GM12864 (cell line): ENCODE measurements around the gene DAB1.

ENCODE experiments used
- DNase-seq: peaks from one replicate; pipeline ENCODE4 v3.0.0-alpha.2; 2011; ENCODE audit warnings: low read depth
- H3K4me3 ChIP-seq: 2 replicates; pipeline ENCODE4 v1.5.1; 2011; ENCODE audit warnings: mild to moderate bottlenecking, low read depth, low read length, control low read depth
- TF ChIP-seq, protein P1 (sequence below): IDR thresholded peaks from 2 replicates; pipeline ENCODE4 v1.5.1; 2011; ENCODE audit warnings: low read depth, mild to moderate bottlenecking, moderate library complexity, low read length, control low read depth, inconsistent platforms; ENCODE audit errors: missing control alignments

Gene DAB1

DNA sequence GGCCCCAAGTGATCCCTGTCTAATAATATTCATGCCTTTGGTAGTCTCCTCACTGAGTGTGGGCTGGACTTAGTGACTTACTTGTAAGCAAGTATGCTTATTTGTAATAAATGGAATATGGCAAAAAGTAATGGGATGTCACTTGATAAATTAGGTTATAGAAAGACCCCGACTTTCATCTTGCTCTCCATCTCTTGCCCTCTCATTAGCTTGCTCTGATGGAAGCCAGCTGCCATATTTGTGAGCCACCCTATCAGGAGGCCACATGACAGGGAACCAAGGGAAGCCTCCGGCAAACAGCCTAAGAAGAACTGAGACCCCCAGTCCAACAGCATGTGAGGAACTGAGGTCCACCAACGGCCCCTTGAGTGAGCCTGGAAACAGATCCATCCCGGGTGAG lies 107.0 kb downstream of the DAB1 start:
- TF ChIP-seq, protein P1, sequence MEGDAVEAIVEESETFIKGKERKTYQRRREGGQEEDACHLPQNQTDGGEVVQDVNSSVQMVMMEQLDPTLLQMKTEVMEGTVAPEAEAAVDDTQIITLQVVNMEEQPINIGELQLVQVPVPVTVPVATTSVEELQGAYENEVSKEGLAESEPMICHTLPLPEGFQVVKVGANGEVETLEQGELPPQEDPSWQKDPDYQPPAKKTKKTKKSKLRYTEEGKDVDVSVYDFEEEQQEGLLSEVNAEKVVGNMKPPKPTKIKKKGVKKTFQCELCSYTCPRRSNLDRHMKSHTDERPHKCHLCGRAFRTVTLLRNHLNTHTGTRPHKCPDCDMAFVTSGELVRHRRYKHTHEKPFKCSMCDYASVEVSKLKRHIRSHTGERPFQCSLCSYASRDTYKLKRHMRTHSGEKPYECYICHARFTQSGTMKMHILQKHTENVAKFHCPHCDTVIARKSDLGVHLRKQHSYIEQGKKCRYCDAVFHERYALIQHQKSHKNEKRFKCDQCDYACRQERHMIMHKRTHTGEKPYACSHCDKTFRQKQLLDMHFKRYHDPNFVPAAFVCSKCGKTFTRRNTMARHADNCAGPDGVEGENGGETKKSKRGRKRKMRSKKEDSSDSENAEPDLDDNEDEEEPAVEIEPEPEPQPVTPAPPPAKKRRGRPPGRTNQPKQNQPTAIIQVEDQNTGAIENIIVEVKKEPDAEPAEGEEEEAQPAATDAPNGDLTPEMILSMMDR: no peak
- no peak for DNase-seq

DNA sequence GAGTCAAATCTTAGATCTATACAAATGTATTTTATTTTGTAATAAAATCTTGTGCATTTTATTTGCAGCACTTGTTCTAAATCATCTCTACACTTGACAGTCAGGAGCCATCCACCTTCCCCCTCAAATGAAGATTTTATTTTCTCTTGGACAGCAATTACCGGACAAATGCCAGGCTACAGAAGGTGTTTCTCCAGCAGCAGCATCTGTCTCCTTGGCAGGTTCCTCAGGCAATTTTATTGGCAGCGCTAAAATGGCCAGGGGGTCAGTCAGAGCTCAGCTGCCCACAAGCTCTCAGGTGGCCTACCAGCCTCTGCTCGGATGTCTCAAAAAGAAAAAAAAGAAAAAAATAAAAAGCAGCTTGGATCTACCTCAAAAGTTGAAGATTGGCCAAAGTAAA lies 107.6 kb downstream of the DAB1 start:
- H3K4me3 ChIP-seq: no peak overlapping the region
- TF ChIP-seq, protein P1: no peak

More for the DNA sequence above, 107.0 kb downstream of the DAB1 start:
- H3K4me3 ChIP-seq: no peak overlapping the region

GRCh38 chr1:57312869-57313268 lies 111.0 kb downstream of the DAB1 start:
- TF ChIP-seq, protein P1: no peak
- no peak overlapping the region for H3K4me3 ChIP-seq
- DNase-seq: no peak

More for the DNA sequence above, 107.6 kb downstream of the DAB1 start:
- no peak for DNase-seq

DNA sequence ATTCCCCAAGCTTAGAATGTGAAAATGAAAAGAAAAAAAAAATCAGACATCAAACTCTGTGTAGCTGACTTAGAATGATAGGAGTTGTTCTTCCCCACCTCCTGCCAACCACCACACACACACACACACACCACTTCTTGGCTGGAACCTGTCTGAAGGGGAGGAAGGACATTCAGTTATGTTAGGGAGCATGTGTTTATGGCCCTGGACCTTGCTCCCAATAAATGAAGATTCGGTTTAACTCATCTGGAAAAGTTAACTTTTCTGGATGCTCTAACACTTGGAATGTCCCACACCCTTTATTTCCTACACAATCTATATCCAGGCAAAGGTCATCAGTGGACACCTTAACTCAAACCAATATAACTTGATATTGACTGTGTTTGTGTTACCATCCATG lies 112.4 kb downstream of the DAB1 start:
- TF ChIP-seq, protein P1: no peak
- DNase-seq: no peak
- no peak overlapping the region for H3K4me3 ChIP-seq

GRCh38 chr1:57311006-57311405 lies 112.9 kb downstream of the DAB1 start:
- no peak overlapping the region for H3K4me3 ChIP-seq
- TF ChIP-seq, protein P1: no peak
- no peak for DNase-seq

- TF ChIP-seq, protein P1: no peak
- H3K4me3 ChIP-seq: no peak overlapping the region
- DNase-seq: no peak
Measured at GRCh38 chr1:57309630-57310029, 114.2 kb downstream of the DAB1 start.

DNA sequence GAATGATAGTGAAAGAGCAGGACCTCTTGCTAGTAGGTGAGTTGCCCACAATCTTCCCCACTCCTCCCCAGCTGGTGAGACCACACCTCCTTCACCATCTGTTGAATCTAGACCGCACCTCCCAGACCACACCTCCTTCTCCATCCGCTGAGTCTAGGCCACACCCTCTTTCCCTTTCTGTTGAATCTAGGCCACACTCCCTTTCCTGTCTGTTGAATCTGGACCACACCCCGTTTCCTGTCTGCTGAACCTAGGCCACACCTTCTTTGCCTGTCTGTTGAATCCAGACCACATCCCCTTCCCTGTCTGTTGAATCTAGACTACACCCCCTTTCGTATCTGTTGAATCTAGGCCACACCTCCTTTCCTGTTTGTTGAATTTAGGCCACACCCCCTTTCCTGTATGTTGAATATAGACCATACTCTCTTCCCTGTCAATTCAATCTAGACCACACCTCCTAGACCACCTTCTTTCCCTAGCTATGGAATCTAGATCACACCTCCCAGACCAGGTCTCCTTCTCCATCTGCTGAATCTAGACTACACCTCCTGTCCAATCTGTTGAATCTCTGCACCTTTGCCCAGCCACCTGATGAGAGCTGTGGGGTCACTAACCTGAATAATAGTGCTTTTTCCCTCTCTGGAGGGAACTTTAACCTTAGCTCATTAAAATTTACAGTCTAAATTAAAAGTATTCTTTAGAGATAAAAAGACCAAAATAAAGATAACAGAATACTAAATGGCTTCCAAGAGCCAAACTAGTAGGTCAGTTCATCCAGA lies 116.3 kb downstream of the DAB1 start:
- H3K4me3 ChIP-seq: no peak overlapping the region
- DNase-seq: peak; percentile 58
- TF ChIP-seq, protein P1: no peak
